HG02798 (cell line): ENCODE data around the gene RYR2.

ENCODE experiments used
- ATAC-seq: cut with Tn5 transposase; IDR thresholded peaks from one replicate; pipeline ENCODE4 v1.9.1; 2021; ENCODE audit warnings: mild to moderate bottlenecking; ENCODE audit not compliant: unreplicated experiment, poor library complexity

The RYR2 gene

GRCh38 chr1:237041795-237042525 lies at the start of gene RYR2:
RYR2 (plus strand) TSS chr1:237042184; CDS start chr1:237042522, 338 bp downstream.
- ATAC-seq = no peak

- no peak for ATAC-seq
Observed at GRCh38 chr1:236992449-236992848, 49.5 kb upstream of the RYR2 start.

- ATAC-seq = no peak
Observed at GRCh38 chr1:236994450-236994849, 47.5 kb upstream of the RYR2 start.

GRCh38 chr1:236997361-236997760 lies 44.6 kb upstream of the RYR2 start:
- no peak for ATAC-seq

DNA sequence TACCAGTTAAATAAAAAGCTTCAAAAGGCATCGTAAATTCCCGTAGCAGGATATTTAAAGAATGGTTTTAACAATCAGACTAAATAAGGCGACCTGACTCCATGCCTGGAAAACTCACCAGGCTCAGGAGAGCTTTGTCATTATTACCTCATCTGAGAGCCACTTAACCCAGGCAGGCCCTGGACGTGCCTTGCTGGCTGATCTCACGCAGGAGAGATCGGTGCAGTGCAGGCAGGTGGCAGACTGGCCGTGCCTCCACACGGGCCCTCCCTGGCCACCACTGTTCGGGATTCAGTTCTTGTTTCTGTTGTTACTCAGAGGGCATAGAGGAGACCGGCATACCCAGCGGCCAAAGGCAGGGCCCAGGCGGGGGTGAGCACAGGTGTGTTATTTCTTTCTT lies 44.1 kb upstream of the RYR2 start:
- ATAC-seq = no peak

DNA sequence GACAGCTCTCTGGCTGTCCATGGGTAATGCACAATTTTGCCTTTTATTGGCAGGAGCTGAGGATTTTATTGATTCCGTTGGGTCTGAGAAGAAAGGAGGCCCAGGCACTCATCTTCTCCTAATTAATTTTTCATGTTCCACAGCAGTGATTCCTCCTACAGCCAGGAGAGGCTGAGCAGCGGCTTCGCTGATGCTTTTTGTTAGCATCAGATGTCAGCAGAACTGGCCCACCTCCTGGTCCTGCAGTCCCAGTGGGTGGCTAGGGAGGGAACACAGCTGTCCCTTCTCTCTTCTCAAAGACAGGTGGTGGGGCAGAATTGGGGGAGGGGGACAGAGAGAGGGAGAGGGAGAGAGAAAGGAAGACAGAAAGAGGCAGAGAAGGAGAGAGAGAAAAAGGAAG lies 43.4 kb upstream of the RYR2 start:
- ATAC-seq = no peak

DNA sequence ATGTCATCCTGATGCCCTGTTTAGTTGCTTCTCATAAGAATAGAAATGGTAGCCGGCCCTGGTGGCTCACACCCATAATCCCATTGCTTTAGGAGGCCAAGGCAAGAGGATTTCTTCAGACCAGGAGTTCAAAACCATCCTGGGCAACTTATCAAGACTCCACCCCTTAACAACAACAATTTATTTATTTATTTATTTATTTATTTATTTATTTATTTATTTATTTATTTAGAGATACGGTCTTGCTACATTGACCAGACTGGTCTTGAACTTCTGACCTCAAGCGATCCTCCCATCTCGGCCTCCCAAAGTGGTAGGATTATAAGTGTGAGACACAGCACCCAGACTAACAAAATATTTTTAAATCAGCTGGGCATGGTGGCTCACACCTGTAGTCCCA lies 41.8 kb upstream of the RYR2 start:
- ATAC-seq = no peak

- no peak for ATAC-seq
Observed at GRCh38 chr1:237003516-237003915, 38.5 kb upstream of the RYR2 start.

DNA sequence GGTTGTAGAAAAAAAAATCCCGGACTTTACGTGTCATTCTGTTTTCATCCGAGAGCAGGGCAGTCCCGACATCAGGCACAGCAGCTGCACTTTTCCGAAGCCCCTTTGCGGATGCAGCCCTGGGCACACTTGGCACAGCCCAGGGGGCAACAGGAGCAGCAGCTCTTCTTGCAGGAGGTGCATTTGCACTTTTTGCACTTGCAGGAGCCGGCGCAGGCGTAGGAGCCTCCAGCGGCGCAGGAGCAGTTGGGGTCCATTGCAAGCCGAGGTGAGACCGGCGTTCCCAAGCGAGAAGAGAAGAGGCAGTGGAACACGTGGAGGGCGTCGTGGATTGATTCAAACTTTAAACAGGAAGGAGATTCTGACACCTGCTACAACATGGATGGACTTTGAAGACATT lies 37.9 kb upstream of the RYR2 start, which contains the start of gene MT1HL1:
TSS of gene MT1HL1 (minus strand) at position 326 of the 400 bp plus-strand sequence. CDS start at position 257, 69 bp downstream.
- no peak for ATAC-seq

- no peak for ATAC-seq
Observed at GRCh38 chr1:237005674-237006073, 36.3 kb upstream of the RYR2 start.

- no peak for ATAC-seq
Observed at GRCh38 chr1:237007147-237007881, 34.7 kb upstream of the RYR2 start.

- ATAC-seq = no peak
Observed at GRCh38 chr1:237009611-237010010, 32.4 kb upstream of the RYR2 start.

GRCh38 chr1:237011432-237011831 lies 30.6 kb upstream of the RYR2 start:
- ATAC-seq = no peak

GRCh38 chr1:237012361-237012760 lies 29.6 kb upstream of the RYR2 start:
- ATAC-seq = no peak

GRCh38 chr1:237012788-237013383 lies 29.1 kb upstream of the RYR2 start:
- ATAC-seq = no peak

GRCh38 chr1:237013608-237014007 lies 28.4 kb upstream of the RYR2 start:
- no peak for ATAC-seq

- ATAC-seq = no peak
Observed at GRCh38 chr1:237016626-237017025, 25.4 kb upstream of the RYR2 start.

GRCh38 chr1:237018896-237019295 lies 23.1 kb upstream of the RYR2 start:
- ATAC-seq = no peak

GRCh38 chr1:237025358-237026074 lies 16.5 kb upstream of the RYR2 start:
- ATAC-seq = no peak

DNA sequence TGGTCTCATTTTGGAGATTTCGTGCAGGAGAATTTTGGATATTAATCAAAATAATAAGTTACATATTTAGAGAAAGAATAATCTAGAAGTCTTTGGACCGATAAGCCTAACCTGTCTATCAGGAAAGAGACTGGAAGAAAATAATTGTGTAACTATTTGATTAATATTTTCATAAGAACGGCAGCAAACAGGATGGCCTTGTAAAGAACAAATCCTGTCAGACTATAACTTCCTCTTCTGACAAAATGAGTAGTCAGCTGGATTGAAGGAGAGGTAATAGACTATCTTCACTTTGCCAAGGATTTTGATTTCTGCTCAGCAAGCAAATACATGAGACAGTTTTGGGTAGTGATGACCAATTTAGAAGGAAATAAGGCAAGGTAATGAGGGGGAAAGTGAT lies 12.7 kb upstream of the RYR2 start:
- no peak for ATAC-seq
